HTR-8/SVneo (cell line): ENCODE measurements around the gene MAN1A1.

Experiments used
- DNase-seq: peaks from one replicate; pipeline ENCODE4 v3.0.0; 2011; ENCODE audit warnings: low spot score, mixed read lengths; ENCODE audit not compliant: insufficient read length
- FAIRE-seq: peaks from 2 replicates; lab custom pipeline; 2011; peaks lifted over from hg19 to GRCh38; lab: Jason Lieb, UNC

Gene MAN1A1

GRCh38 chr6:119209452-119210205 lies 139.9 kb downstream of the MAN1A1 start:
- no peak for DNase-seq
- FAIRE-seq, result no peak

GRCh38 chr6:119207971-119208725 lies 141.4 kb downstream of the MAN1A1 start:
- FAIRE-seq (no peak), DNase-seq (no peak)

- FAIRE-seq (no peak), DNase-seq (no peak)
Measured at GRCh38 chr6:119207327-119207726, 142.2 kb downstream of the MAN1A1 start.

DNA sequence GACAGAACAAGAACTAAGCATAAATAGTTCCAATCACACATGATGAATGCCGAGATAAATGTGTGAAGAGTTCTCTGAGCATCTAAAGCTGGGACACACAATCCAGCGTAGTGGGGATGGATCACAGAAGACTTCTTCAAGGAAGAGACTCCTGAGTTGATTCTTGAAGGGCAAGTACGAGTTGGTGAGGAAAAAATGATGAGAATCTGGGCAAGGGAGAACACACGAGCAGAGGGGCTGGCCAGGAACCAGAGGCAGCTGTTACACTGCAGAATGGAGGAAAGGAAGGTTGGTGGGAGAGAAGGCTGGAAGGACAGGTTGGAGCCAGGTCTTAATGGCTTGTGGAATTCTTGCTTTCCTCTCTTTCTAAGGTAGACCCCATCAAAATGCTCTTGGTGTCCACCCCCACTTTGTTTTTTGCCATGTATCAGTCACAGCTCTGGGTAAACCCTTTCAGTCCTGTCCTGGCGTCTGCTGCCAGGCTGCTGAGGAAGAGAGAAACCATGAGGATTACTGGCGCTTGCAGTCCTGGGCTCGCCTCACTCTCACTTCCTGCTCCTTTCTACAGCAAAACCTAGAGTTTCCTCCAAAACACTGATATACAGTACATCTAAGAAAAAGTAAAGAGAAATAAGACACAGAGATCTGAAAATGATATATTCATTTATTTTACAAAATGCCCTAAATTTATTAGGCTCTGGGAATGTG lies 143.5 kb downstream of the MAN1A1 start:
- DNase-seq (no peak), FAIRE-seq (no peak)

- FAIRE-seq (no peak), DNase-seq (no peak)
Measured at GRCh38 chr6:119204719-119205118, 144.8 kb downstream of the MAN1A1 start.

DNA sequence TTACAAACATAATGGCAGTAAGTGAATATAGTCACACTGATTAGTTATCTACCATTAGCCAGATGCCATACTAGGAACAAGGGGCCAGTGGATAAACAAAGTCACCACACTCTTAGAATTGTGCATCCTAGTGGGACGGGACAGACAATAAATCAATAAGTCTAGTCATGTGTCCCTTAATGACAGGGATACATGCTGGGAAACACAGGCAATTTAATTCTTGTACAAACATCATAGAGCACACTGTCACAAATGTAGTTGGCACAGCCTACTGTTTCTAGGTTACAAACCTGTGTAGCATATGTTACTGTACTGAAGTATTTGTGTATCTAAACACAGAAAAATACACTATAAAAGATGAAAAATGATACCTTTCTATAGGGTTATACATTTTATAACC lies 148.1 kb downstream of the MAN1A1 start:
- FAIRE-seq (no peak), DNase-seq (no peak)

GRCh38 chr6:119200512-119201175 lies 148.9 kb downstream of the MAN1A1 start:
- FAIRE-seq, result no peak
- no peak for DNase-seq

- FAIRE-seq, result no peak
- no peak for DNase-seq
Measured at GRCh38 chr6:119197271-119197670, 152.3 kb downstream of the MAN1A1 start.

DNA sequence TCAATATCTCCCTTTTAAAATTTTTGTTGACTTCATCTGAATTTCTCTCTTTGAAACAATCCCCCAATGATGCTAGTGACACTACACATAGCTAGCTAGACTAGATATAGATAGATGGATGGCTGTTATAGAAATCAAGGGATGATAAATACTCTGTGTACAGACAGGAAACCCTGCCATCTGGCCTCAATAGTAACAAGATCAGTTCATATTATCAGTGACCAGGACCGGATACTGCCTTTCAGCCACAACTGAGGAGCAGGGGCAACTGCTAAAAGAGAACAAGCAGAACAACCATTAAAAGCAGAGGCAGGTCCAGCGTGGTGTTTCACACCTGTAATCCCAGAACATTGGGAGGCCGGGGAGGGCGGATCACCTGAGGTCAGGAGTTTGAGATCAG lies 152.8 kb downstream of the MAN1A1 start:
- DNase-seq (no peak), FAIRE-seq (no peak)

DNA sequence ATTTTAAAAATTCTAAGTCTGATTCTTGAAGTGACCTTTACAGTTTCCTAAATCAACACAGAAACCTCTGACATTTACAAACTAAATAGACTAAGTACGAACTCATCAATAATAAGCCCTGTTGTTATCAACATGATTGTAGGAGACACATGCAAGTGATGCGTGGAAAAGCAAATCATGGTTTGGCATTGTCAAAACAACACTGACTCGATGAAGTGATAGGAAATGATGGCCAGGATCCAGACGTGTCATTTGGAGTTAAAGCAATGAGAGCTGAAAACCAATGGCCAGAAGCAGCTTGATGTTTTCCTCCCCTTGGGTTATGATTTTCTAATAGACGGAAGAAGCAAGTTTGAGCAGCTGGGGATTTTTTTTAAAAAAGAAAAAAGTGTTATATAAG lies 153.7 kb downstream of the MAN1A1 start:
- DNase-seq, result no peak
- FAIRE-seq, result no peak

DNA sequence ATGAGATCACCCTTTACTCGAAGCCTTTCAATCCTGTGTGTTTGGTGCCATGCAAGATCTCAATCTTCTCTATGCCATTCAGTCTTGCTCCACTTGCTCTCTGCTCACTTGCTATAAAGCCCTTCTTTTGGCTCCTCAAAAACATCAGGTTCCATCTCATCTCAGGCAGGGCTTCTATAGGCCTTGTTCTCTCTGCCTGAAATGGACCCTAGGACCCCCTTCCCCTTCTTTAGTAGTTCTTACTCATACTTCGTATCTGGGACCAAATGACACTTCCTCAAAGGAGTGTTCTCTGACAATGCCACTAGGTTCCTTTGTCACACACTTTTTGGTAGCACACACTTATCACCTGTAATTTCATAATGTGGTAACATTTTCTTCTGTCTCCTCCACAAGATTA lies 154.4 kb downstream of the MAN1A1 start:
- no peak for FAIRE-seq

DNA sequence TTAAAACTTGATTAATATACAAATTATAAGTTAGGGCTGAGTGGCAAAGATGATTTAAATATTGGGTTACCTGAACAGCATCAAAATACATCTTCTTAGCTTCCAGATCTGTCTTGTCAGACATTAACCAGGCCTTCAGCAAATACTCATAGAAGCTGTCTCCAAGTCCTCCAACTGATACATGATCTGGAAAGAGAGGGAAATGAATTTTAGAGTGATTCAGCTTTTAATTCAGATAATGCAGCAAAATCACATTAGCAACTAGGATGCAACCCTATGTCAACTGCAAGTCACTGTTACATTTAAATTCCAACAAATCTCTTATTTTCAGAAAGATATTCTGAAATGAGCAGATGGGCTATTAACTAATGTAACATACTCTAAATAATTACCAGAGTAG lies 155.9 kb downstream of the MAN1A1 start:
- DNase-seq, result no peak
- no peak for FAIRE-seq

More for the DNA sequence above, 154.4 kb downstream of the MAN1A1 start:
- DNase-seq, result no peak

GRCh38 chr6:119192200-119192599 lies 157.4 kb downstream of the MAN1A1 start:
- DNase-seq (no peak), FAIRE-seq (no peak)

DNA sequence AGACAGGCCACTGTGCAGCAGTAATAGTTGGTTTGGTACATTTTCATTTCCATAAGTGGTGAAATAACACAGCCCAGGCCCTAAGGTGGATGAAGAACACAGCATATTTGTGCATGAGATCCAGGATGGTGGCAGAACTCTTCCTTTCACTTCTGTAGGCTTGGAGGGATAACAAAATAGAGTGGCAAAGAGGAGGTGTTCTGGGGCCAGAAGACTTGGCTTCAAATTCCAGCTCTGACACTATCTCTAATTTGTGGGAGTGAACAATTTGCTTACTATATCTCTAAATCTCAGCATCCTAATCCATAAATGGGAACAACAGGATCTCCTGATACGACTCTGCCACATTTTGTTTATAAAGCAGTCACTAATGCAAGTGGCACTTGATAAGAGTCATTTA lies 159.4 kb downstream of the MAN1A1 start:
- FAIRE-seq (no peak), DNase-seq (no peak)

DNA sequence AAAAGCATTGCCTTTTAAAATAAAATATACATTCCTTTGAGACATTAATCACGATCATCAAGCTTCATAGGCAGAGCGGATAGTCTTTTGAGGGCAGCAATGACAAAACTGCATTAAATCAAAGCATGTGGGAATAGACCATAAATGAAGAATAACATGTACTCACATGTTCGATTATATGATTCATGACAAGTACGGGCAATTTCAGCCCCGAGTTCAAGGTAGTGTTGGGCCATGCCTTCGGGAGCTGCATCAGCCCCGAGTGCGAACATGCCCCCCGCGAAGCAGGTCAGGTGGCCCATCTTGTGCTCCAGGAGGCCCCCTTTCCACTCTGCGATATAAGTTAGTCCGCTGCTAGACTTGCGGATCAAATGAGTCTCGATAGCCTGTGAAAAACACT lies 160.1 kb downstream of the MAN1A1 start:
- DNase-seq, result no peak
- FAIRE-seq, result peak; percentile 38

GRCh38 chr6:119187596-119187995 lies 162.0 kb downstream of the MAN1A1 start:
- DNase-seq (no peak), FAIRE-seq (no peak)

DNA sequence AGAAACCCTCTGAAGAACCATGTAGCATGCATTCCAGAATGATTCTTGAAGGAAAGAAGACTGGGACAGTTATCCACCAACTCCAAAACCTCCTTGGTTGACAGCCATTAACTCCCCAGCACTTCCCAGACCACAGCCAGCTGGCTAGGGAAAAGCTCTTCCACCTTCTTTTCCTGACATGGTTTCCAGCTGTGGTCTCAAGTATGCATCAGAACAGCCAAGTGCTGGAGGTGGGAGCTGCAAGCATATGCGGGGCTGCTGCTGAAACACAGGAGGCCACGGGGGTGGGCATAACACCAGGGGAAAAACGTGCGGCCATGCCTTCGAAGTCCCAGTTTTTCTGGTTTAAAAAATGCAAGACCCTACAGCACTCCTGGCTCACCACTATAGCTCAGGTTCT lies 163.1 kb downstream of the MAN1A1 start:
- FAIRE-seq (no peak), DNase-seq (no peak)

DNA sequence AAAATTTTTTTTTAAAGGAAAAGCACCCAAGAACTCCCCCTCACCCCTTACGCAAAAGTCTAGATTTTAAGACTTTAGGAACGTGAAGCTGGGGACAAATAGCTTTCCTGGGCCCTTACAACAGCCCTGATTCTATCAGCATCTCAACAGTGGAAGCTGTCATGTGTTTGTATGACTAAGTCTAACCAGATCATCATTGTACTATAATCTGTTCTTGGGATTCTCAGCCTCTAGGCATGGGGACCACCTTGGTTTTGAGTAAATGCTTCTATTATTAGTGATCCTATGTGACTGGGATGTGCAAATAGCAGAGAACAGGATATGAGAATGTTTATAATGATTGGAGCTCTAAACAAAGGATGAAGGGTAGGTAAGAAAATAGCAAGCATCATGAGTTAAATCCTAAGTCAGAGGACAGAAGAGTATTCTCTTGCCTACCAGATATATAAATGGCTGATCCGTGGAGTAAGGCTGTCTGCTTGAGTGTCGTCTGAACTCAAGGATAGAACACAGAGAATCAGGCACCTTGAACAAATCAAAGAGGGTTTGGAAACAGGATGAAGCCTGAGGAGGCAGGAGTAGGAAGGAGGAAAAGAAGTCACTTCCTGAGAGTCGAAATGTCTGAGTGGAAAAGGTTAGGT lies 165.4 kb downstream of the MAN1A1 start:
- FAIRE-seq (no peak), DNase-seq (no peak)

- FAIRE-seq (no peak), DNase-seq (no peak)
Measured at GRCh38 chr6:119183457-119183856, 166.1 kb downstream of the MAN1A1 start.

DNA sequence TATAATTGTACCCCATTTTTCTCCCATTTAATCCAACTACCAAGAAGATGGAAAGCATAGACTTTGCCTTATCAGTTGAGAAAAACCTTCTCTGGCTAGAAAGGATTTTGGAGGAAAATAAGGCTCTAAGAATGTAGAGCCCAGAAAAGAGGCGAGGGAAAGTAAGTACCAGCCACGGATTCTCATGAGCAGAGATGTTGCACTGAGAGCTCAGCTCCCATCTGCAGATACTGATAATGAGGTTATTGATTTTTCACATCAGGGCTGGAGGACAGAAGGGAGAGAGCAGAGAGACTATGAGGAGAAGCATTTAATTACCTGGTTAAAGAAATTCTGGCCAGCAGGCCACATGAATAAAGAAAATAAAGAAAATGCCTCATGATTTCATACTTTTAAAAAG lies 166.7 kb downstream of the MAN1A1 start:
- no peak for DNase-seq
- FAIRE-seq, result no peak
